HG03135 (cell line): ENCODE results near the gene CDK14.

Source experiments
- ATAC-seq: cut with Tn5 transposase; IDR thresholded peaks from one replicate; pipeline ENCODE4 v1.9.1; 2021; ENCODE audit warnings: mild to moderate bottlenecking, moderate library complexity; ENCODE audit not compliant: unreplicated experiment

Gene CDK14

GRCh38 chr7:91039033-91039432 lies 442.9 kb downstream of the CDK14 start:
- ATAC-seq, result no peak

DNA sequence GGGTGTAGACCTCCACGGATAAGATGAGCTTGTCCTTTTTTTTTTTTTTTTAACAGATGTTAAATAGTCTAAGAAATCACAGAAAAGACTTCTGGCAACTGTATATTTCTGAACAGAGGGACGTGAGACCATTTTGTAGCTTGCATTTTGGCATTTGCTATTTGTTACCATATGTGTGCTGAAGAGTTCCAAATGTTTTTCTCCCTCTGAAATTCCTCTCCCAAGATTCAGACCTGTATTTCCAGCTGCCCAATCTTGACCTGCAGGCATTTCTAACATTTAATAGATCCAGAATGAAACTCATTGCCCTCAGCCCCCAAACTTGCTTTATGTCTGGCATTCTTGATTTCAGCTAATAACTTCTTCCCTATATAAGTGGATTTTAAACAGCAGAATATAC lies 445.0 kb downstream of the CDK14 start:
- ATAC-seq, result no peak

GRCh38 chr7:91041901-91042484 lies 445.9 kb downstream of the CDK14 start:
- ATAC-seq, result no peak

DNA sequence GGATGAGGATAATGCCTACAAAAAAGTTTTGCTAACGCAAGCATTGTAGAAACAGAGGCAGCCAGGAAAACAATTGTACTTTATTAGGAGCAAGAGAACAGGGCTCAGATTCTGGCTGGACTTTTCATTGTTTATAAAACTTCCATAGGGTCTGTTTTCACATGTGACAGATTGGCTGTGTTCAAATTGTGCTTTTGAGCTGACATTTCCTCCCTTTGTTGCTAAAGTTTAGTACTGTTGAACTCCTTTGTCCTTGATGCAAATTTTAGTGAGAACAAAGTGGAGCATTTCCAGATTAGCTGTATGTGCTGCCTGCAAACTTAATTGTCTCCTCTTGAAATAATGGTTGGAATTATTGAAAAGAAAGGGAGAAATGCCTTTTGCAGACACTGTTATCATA lies 447.1 kb downstream of the CDK14 start:
- no peak for ATAC-seq

- no peak for ATAC-seq
Measured at GRCh38 chr7:91043924-91044645, 448.0 kb downstream of the CDK14 start.

GRCh38 chr7:91045606-91046005 lies 449.5 kb downstream of the CDK14 start:
- ATAC-seq, result no peak

- ATAC-seq, result no peak
Measured at GRCh38 chr7:91046322-91047089, 450.4 kb downstream of the CDK14 start.

DNA sequence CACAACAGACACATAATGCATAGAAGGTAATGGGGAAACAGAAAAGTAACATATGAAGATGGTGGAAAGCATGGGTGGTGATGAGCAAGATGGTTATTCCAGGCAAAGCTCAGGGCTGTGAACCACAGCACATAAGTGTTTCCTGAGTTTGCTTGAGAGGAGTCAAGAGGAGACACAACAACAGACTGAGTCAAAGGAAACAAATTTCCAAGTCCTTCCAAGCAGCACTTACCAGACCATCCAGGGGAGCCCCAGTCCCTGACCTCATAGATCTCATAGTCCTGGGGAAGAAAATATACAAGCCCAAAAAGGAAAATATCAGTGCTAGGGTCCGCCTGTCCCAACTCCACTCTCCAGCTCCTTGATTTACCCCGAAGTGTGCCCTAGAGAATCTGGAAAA lies 451.5 kb downstream of the CDK14 start:
- no peak for ATAC-seq

GRCh38 chr7:91050677-91051076 lies 454.6 kb downstream of the CDK14 start:
- ATAC-seq, result peak; percentile 91

DNA sequence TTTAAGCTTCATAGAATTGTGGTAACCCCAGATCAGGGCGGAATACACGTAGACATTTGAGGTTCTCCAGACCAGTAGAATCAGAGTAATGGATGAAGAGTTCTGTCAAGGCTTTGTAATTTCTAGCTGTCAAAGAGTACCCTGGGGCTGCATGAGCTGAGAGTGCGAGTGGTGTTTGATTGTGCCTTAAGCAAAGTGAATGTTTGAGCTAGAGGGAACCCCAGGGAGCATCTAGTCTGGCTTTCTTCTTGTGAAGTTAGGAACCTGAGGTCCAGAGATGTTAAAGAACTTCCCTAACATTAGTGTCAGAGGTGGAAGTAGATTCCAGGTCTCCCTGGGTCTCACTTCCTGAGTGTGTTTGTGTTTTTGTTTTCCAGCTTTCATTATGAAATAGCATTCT lies 455.8 kb downstream of the CDK14 start:
- ATAC-seq, result no peak

DNA sequence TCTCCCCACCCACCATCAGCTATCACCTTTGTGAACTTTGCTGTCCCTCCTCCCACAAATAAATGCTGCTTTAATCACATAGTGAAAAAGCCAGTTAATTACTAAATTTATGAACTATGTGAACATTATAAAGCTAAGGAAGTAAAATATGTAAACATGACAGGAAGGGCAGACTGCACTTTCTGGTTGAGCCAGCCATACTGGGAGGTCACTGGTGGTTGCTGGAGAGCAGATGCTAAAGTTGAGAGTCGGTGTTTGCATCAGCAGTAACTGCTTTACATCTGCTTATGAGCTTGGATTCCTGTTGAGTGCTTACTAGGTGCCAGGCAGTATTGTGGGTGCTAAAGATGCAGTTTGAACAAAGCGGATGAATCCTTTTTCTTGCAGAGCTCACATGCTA lies 458.3 kb downstream of the CDK14 start:
- no peak for ATAC-seq

- no peak for ATAC-seq
Measured at GRCh38 chr7:91055219-91055618, 459.1 kb downstream of the CDK14 start.

GRCh38 chr7:91062713-91063112 lies 466.6 kb downstream of the CDK14 start:
- no peak for ATAC-seq

DNA sequence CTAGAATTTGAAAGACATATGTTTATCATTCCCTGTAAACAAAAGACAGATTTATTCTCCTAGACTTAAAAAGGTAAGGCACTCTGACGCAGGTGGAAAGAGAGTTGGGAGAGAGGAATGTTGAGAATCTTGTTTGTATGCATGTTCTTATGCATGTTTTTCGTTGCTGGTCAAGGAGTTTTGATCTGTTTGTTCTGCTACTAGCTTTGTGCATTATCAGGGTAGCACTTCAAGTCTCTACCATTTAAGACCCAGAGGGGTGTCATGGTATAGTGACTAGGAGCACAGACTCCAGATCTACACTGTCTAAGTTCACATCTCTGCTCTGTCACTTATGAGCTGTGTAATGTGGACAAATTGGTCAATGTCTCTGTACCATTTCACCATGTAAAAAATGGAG lies 467.9 kb downstream of the CDK14 start:
- no peak for ATAC-seq

- ATAC-seq, result no peak
Measured at GRCh38 chr7:91064938-91065337, 468.8 kb downstream of the CDK14 start.

DNA sequence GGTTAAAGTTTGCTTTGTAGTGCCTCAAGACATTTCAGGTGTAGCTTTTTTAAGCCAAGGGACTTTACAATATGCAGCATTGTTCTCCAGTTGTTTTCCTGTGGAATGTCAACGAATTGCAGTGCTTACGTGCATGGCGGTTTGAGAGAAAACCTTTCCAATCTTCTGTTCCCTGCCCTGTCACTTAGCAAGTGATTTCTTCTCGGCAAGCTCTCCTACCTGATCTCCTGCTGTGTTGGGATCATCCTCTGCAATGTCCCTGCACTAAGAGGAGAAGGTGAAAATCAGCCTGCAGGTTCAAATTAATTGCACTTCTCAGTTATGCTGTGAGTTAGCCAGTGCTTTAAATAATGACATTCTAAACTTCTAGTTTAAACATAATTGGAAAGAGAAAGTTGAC lies 470.5 kb downstream of the CDK14 start:
- no peak for ATAC-seq

DNA sequence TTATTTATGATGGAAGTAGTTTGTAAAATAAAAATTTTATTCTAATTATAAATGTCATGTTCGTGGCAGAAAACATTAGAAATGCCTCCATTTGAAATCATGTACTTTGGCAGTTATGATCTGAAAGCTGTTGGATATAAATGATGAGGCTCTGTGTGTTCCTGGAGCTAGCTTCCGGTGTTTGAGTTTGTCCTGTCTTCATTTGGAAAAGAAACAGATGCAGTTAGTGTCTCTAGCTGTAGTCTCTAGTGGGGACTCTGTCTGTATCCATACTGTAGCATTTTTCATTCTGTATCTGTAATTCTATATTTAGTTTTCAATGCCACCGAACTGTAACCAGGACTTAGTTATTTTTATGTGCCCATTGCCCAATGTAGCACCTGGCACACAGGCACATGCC lies 471.1 kb downstream of the CDK14 start:
- no peak for ATAC-seq

DNA sequence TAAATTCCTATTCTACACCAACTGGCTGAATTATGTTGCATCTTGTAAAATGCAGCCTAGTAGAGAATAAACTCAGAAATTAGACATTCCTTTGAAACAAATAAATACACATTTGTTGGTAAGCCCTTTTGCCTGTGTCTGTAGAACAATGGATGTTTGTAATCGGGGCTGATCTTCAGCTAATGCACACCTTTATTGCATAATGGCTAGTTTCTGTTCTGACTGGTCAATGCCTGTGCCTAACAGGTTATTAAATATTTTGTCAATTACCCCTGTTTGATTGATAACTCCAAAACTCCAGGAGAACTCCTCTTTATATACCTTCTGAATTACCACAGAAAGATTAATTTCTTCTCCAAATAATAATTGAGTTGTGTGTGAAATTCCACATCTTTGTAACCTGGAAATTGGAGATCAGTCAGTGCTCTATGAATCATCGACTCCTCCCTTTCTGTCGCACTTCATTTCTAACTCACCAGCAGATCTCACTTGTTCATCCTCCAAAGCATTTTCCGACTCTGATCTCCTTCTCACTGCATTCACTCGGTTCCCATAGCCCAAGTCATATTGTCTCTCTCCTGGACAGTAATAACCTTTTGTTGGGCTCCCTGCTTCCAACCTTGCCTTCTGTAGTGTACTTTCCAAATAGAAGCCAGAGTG lies 472.1 kb downstream of the CDK14 start:
- no peak for ATAC-seq

DNA sequence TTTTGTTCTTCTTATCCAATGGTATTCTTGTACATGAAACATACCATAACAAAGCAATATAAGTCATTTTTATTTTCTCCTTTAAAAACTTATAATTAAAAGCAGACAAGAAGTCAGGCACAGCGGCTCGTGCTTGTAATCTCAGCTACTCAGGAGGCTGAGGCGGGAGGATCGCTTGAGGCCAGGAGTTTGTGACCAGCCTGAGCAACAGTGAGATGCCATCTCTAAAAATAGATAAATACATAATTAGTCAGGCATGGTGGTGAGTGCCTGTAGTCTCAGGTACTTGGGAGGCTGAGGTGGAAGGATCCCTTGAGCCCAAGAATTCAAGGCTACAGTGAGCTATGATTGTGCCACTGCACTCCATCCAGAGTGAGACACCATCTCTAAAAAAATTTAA lies 473.0 kb downstream of the CDK14 start:
- no peak for ATAC-seq

DNA sequence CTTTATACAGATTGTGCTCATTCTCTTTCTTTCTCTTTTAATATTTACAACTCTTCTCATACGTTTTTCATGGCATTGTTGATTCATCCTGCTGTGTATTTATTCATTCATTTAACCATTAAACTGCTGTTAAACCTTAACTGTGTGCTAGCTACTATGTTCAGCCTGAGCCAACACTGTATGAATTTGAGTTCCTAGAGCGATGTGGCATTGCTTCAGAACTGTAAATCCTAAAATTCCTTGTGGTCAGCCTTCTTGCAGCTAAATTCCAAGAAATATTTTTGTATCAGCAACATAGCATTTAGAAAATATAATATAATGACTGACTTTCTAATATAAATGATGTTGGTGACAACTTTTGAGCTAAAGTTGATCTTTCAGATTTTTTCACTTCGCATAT lies 483.4 kb downstream of the CDK14 start:
- no peak for ATAC-seq

DNA sequence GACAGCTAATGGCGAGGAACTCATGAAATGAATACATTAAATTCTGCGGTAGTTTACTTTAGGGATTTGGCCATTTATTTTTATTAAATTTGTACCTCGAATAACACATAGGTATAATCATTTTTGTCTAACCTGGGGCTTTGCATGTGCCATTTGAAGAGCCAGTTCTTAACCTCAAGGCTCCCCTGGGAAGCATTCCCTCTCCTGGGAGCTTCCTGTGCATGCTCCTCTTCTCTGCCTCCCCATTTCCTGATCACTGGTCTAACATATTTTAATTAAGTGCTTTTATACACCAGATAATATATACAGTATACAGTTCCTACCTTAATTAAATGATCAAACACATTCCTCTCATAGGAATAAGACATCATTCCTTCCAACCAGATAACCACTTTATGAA lies 484.2 kb downstream of the CDK14 start:
- no peak for ATAC-seq

GRCh38 chr7:91082038-91082437 lies 485.9 kb downstream of the CDK14 start:
- ATAC-seq, result no peak
